ENCODE results near the gene PLAAT4.
A peak's percentile ranks its signal among the peaks of the same experiment; 100 is the strongest.
"Not testable (repeated sequence)": the region's sequence is repeated elsewhere in the genome, so short reads cannot be mapped to it uniquely, and the experiment has no call there.

The PLAAT4 gene

GRCh38 chr11:63529373-63529772 is 7.2 kb upstream of the PLAAT4 start:
- not testable (repeated sequence) for H3K9me2 ChIP-seq (replicated peaks; ENCODE audit: low read depth, low read length); H3K79me2 ChIP-seq (ENCODE audit: insufficient read depth, low read length); H4K20me1 ChIP-seq (ENCODE audit: insufficient read depth, low read length, poor library complexity, severe bottlenecking); H3K4me3 ChIP-seq (ENCODE audit: low read length, poor library complexity, severe bottlenecking); H3K9me3 ChIP-seq (ENCODE audit: insufficient read depth, low read depth, low read length); H3K36me3 ChIP-seq (ENCODE audit: insufficient read depth, low read length); H3K4me2 ChIP-seq (ENCODE audit: low read depth, low read length, poor library complexity, severe bottlenecking); H3F3A ChIP-seq (ENCODE audit: low read depth); H3K27me3 ChIP-seq (ENCODE audit: insufficient read depth, low read length, poor library complexity, severe bottlenecking); H2AFZ ChIP-seq (ENCODE audit: low read length)
- Histone ChIP-seq H3K4me1 (ENCODE audit: insufficient read depth, low read length, poor library complexity, severe bottlenecking) (peaks cover 59% of the 10 kb centered on the region), H3K9ac (ENCODE audit: low read depth, low read length, poor library complexity, severe bottlenecking) (peak overlapping the region; percentile 53)

- no peaks in the 10 kb centered on the region for H3K9me3 ChIP-seq (ENCODE audit: insufficient read depth, low read depth, low read length)
- H2AFZ ChIP-seq (ENCODE audit: low read length) = no peak overlapping the region
- no peaks in the 10 kb centered on the region for H3F3A ChIP-seq (ENCODE audit: low read depth)
- no peak overlapping the region for H3K4me3 ChIP-seq (ENCODE audit: low read length, poor library complexity, severe bottlenecking)
- no peak overlapping the region for H3K4me2 ChIP-seq (ENCODE audit: low read depth, low read length, poor library complexity, severe bottlenecking)
- no peak for TF ChIP-seq EZH2phosphoT487 (IDR thresholded peaks at IDR 0.05; ENCODE audit: borderline replicate concordance)
- TF ChIP-seq, protein P1, sequence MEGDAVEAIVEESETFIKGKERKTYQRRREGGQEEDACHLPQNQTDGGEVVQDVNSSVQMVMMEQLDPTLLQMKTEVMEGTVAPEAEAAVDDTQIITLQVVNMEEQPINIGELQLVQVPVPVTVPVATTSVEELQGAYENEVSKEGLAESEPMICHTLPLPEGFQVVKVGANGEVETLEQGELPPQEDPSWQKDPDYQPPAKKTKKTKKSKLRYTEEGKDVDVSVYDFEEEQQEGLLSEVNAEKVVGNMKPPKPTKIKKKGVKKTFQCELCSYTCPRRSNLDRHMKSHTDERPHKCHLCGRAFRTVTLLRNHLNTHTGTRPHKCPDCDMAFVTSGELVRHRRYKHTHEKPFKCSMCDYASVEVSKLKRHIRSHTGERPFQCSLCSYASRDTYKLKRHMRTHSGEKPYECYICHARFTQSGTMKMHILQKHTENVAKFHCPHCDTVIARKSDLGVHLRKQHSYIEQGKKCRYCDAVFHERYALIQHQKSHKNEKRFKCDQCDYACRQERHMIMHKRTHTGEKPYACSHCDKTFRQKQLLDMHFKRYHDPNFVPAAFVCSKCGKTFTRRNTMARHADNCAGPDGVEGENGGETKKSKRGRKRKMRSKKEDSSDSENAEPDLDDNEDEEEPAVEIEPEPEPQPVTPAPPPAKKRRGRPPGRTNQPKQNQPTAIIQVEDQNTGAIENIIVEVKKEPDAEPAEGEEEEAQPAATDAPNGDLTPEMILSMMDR (conservative IDR thresholded peaks at IDR 0.05; ENCODE audit: low read length) = no peak
- H3K36me3 ChIP-seq (ENCODE audit: insufficient read depth, low read length) = no peaks in the 10 kb centered on the region
- H3K79me2 ChIP-seq (ENCODE audit: insufficient read depth, low read length) = no peaks in the 10 kb centered on the region
- no peaks in the 10 kb centered on the region for H3K27me3 ChIP-seq (ENCODE audit: insufficient read depth, low read length, poor library complexity, severe bottlenecking)
- no peaks in the 10 kb centered on the region for H4K20me1 ChIP-seq (ENCODE audit: insufficient read depth, low read length, poor library complexity, severe bottlenecking)
- H3K9me2 ChIP-seq (replicated peaks; ENCODE audit: low read depth, low read length) = no peaks in the 10 kb centered on the region
- peaks cover 66% of the 10 kb centered on the region for H3K4me1 ChIP-seq (ENCODE audit: insufficient read depth, low read length, poor library complexity, severe bottlenecking)
- no peak overlapping the region for H3K9ac ChIP-seq (ENCODE audit: low read depth, low read length, poor library complexity, severe bottlenecking)
These were observed 6.6 kb upstream of the PLAAT4 start for GRCh38 chr11:63530021-63530420.

DNA sequence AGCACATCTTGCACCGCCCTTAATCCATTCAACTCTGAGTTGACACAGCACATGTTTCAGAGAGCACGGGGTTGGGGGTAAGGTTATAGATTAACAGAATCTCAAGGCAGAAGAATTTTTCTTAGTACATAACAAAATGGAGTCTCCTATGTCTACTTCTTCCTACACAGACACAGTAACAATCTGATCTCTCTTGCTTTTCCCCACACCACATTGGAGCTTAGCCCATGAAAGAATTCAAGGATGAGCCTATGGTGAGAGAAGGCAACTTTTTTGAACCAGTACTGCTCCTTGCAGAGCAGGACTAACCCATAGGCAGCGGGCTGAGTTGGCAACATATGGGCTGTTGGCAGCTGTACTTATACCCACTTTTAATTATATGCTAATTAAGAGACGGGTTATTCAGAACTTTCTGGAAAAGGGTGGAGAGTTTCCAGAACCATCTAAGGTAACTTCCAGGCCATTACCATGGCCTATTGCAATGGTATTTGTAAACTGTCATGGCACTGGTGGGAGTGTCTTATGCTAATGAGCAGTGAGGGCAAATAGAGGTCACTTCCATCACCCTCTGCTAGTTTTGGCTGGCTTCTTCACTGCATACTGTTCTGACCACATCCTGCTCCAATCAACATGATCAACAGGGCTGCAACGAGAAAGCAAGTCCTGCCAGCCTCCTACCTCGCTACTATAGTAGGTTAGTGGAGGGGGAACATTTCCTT is 5.4 kb upstream of the PLAAT4 start:
- H3K36me3 ChIP-seq (ENCODE audit: insufficient read depth, low read length); H3K79me2 ChIP-seq (ENCODE audit: insufficient read depth, low read length); H3K9me3 ChIP-seq (ENCODE audit: insufficient read depth, low read depth, low read length); H3K9me2 ChIP-seq (replicated peaks; ENCODE audit: low read depth, low read length); H3F3A ChIP-seq (ENCODE audit: low read depth); H3K27me3 ChIP-seq (ENCODE audit: insufficient read depth, low read length, poor library complexity, severe bottlenecking); H2AFZ ChIP-seq (ENCODE audit: low read length); H4K20me1 ChIP-seq (ENCODE audit: insufficient read depth, low read length, poor library complexity, severe bottlenecking): not testable (repeated sequence)
- Histone ChIP-seq H3K4me2 (ENCODE audit: low read depth, low read length, poor library complexity, severe bottlenecking) (peak overlapping the region; percentile 71), H3K9ac (ENCODE audit: low read depth, low read length, poor library complexity, severe bottlenecking) (peak overlapping the region; percentile 56), H3K4me1 (ENCODE audit: insufficient read depth, low read length, poor library complexity, severe bottlenecking) (peaks cover 78% of the 10 kb centered on the region), H3K4me3 (ENCODE audit: low read length, poor library complexity, severe bottlenecking) (peak overlapping the region; percentile 58)

GRCh38 chr11:63532117-63532516 is 4.5 kb upstream of the PLAAT4 start:
- Histone ChIP-seq H3K9ac (ENCODE audit: low read depth, low read length, poor library complexity, severe bottlenecking) (peak overlapping the region; percentile 56), H3K4me1 (ENCODE audit: insufficient read depth, low read length, poor library complexity, severe bottlenecking) (peaks cover 86% of the 10 kb centered on the region), H3K4me3 (ENCODE audit: low read length, poor library complexity, severe bottlenecking) (peak overlapping the region; percentile 58), H2AFZ (ENCODE audit: low read length) (no peak overlapping the region), H3K36me3 (ENCODE audit: insufficient read depth, low read length) (no peaks in the 10 kb centered on the region), H3K79me2 (ENCODE audit: insufficient read depth, low read length) (no peaks in the 10 kb centered on the region), H3F3A (ENCODE audit: low read depth) (no peaks in the 10 kb centered on the region), H4K20me1 (ENCODE audit: insufficient read depth, low read length, poor library complexity, severe bottlenecking) (no peaks in the 10 kb centered on the region), H3K27me3 (ENCODE audit: insufficient read depth, low read length, poor library complexity, severe bottlenecking) (no peaks in the 10 kb centered on the region), H3K9me3 (ENCODE audit: insufficient read depth, low read depth, low read length) (no peaks in the 10 kb centered on the region), H3K9me2 (replicated peaks; ENCODE audit: low read depth, low read length) (no peaks in the 10 kb centered on the region), H3K4me2 (ENCODE audit: low read depth, low read length, poor library complexity, severe bottlenecking) (peak overlapping the region; percentile 71)
- no peak for TF ChIP-seq EZH2phosphoT487 (IDR thresholded peaks at IDR 0.05; ENCODE audit: borderline replicate concordance)
- TF ChIP-seq, protein P1 (conservative IDR thresholded peaks at IDR 0.05; ENCODE audit: low read length) = no peak
